Endothelial cell of umbilical vein (primary cell): ENCODE results near the gene SMC1A. TPM values are rescaled to one million over a fixed set of nuclear protein-coding genes. Genes with fewer than 3 reads are reported as not detected.

Source experiments
- BruUV-seq: library from RNA; stranded (reverse); fragments of 400-500 nt; replicated peaks from 2 replicates; lab custom pipeline; 2021; lab: Mats Ljungman, UMichigan
- CTCF ChIA-PET: fragments of 300-600, 350-600 bp; sonication (Branson Sonifier 250); formaldehyde crosslinking; loops from one replicate; lab custom pipeline; 2021; ENCODE audit warnings: antibody characterized with exemption, inconsistent platforms; lab: Charles Lee
- POLR2A ChIA-PET: fragments of 300-600, 350-600 bp; sonication (Branson Sonifier 250); formaldehyde crosslinking; loops from one replicate; lab custom pipeline; 2021; ENCODE audit warnings: antibody characterized with exemption, inconsistent platforms; lab: Charles Lee
- DNase-seq: peaks from one replicate; pipeline ENCODE4 v3.0.0-alpha.2; 2011; ENCODE audit warnings: low read depth, low spot score
- FAIRE-seq: peaks from 2 replicates; lab custom pipeline; 2011; peaks lifted over from hg19 to GRCh38; lab: Jason Lieb, UNC
- H2AFZ ChIP-seq: 2 replicates; pipeline ENCODE4 v1.6.0; 2012; ENCODE audit warnings: low read depth, low read length, control low read depth, inconsistent platforms
- H3K27ac ChIP-seq: 2 replicates; pipeline ENCODE4 v1.5.1; 2011; ENCODE audit warnings: low read depth, mild to moderate bottlenecking, control low read depth, low read length, moderate library complexity; ENCODE audit not compliant: insufficient read depth
- H3K27me3 ChIP-seq, 2 experiments: 2 replicates each; pipeline versions ENCODE4 v1.6.0 to v1.6.1; 2011; ENCODE audit warnings: low read length in 2 of 2, mixed read lengths in 1 of 2; ENCODE audit not compliant: control insufficient read depth in 2 of 2, insufficient read depth in 2 of 2
- H3K36me3 ChIP-seq, 2 experiments: 2 replicates in 1 of 2; 3 replicates in 1 of 2; pipeline ENCODE4 v1.5.1; 2011; ENCODE audit warnings: low read length in 2 of 2, mild to moderate bottlenecking in 1 of 2, moderate library complexity in 1 of 2; ENCODE audit not compliant: control insufficient read depth in 2 of 2, insufficient read depth in 2 of 2; ENCODE audit errors: extremely low read depth in 1 of 2
- H3K4me1 ChIP-seq: 3 replicates; pipeline ENCODE4 v1.5.1; 2011; ENCODE audit warnings: mild to moderate bottlenecking, low read length; ENCODE audit not compliant: control insufficient read depth, insufficient read depth; ENCODE audit errors: extremely low read depth
- H3K4me2 ChIP-seq: 2 replicates; pipeline ENCODE4 v1.6.1; 2011; ENCODE audit warnings: low read length, control low read depth, mixed read lengths; ENCODE audit not compliant: insufficient read depth
- H3K4me3 ChIP-seq, 3 experiments: fragments of 200-600 bp in 1 of 3; sonication (generic), shearing (Covaris generic) in 1 of 3; replicated peaks in 1 of 3; 2 replicates each; pipeline ENCODE4 v1.5.1; 2011 to 2016; ENCODE audit warnings: control low read depth in 3 of 3, low read length in 3 of 3, mild to moderate bottlenecking in 2 of 3, inconsistent platforms in 1 of 3, low read depth in 1 of 3, moderate library complexity in 1 of 3; ENCODE audit not compliant: insufficient read depth in 1 of 3
- H3K79me2 ChIP-seq: 2 replicates; pipeline ENCODE4 v1.6.0; 2012; ENCODE audit warnings: low read length, inconsistent platforms; ENCODE audit not compliant: control insufficient read depth, insufficient read depth
- H3K9ac ChIP-seq: replicated peaks from 2 replicates; pipeline ENCODE3; 2011; ENCODE audit warnings: low read length, control low read depth; ENCODE audit not compliant: insufficient read depth; ENCODE audit errors: extremely low read depth
- H3K9me1 ChIP-seq: replicated peaks from 3 replicates; pipeline ENCODE4 v1.6.0; 2011; ENCODE audit warnings: mild to moderate bottlenecking, low read length; ENCODE audit not compliant: control insufficient read depth, insufficient read depth; ENCODE audit errors: extremely low read depth
- H3K9me3 ChIP-seq: replicated peaks from 2 replicates; pipeline ENCODE4 v1.5.1; 2012; ENCODE audit warnings: low read length, inconsistent platforms; ENCODE audit not compliant: control insufficient read depth, insufficient read depth
- H4K20me1 ChIP-seq: replicated peaks from 2 replicates; pipeline ENCODE3; 2011; ENCODE audit warnings: mild to moderate bottlenecking, low read length; ENCODE audit not compliant: control insufficient read depth, insufficient read depth; ENCODE audit errors: extremely low read depth
- CTCF ChIP-seq, 2 donors: IDR thresholded peaks; 1 replicate in 1 of 2; 2 replicates in 1 of 2; pipeline ENCODE4 v1.5.1; 2011; ENCODE audit warnings: low read length in 2 of 2, mild to moderate bottlenecking in 2 of 2, moderate library complexity in 2 of 2, control low read depth in 1 of 2, inconsistent platforms in 1 of 2, low read depth in 1 of 2; ENCODE audit not compliant: insufficient read depth in 1 of 2; ENCODE audit errors: extremely low read depth in 1 of 2
- EZH2 ChIP-seq: IDR thresholded peaks from 2 replicates; pipeline ENCODE4 v1.6.1; 2012; ENCODE audit warnings: borderline replicate concordance, low read depth, mild to moderate bottlenecking, moderate library complexity, low read length, inconsistent platforms; ENCODE audit not compliant: severe bottlenecking
- FOS ChIP-seq: IDR thresholded peaks from 2 replicates; pipeline ENCODE4 v1.6.1; 2011; ENCODE audit warnings: mild to moderate bottlenecking, low read length, moderate library complexity, borderline replicate concordance; ENCODE audit not compliant: insufficient read depth
- GATA2 ChIP-seq: IDR thresholded peaks from 2 replicates; pipeline ENCODE4 v1.7.0; 2011; ENCODE audit warnings: low read depth, mild to moderate bottlenecking, moderate library complexity, mixed read lengths, low read length; ENCODE audit not compliant: insufficient read length, insufficient read depth
- JUN ChIP-seq: IDR thresholded peaks from 2 replicates; pipeline ENCODE4 v1.6.1; 2011; ENCODE audit warnings: borderline replicate concordance, low read depth; ENCODE audit not compliant: insufficient read length, insufficient read depth
- MAX ChIP-seq: IDR thresholded peaks from 2 replicates; pipeline ENCODE4 v1.6.1; 2011; ENCODE audit not compliant: insufficient read depth, insufficient read length
- MYC ChIP-seq: IDR thresholded peaks from one replicate; pipeline ENCODE4 v1.6.1; 2011; ENCODE audit warnings: mild to moderate bottlenecking, low read depth, low read length
- POLR2A ChIP-seq: IDR thresholded peaks from 2 replicates; pipeline ENCODE4 v1.6.1; 2012; ENCODE audit warnings: low read depth, mild to moderate bottlenecking, control low read depth, low read length
- POLR2AphosphoS5 ChIP-seq: IDR thresholded peaks from 2 replicates; pipeline ENCODE4 v1.6.1; 2012; ENCODE audit warnings: low read depth, mild to moderate bottlenecking, control low read depth, low read length, moderate library complexity; ENCODE audit not compliant: insufficient read depth
- dilution Hi-C: fragments of 300-500 bp; cut with MboI; formaldehyde crosslinking; loops from one replicate; pipeline ENCODE4 v1.15.0; 2019; ENCODE audit warnings: low sequenced_read_pairs; ENCODE audit not compliant: extremely low pct_ligation_motif_present
- intact Hi-C: fragments of 100-400 bp; cut with micrococcal nuclease; formaldehyde crosslinking; loops from one replicate; pipeline ENCODE4 v1.10.0; 2022
- polyA plus RNA-seq, 4 experiments: library from polyadenylated mRNA; depleted of rRNA in 3 of 4; stranded (reverse) in 3 of 4; unstranded in 1 of 4; fragments of >200 nt; gene quantifications; 2 replicates each; pipeline versions ENCODE4 v1.2.1 to v1.2.3, GENCODE V29; 2011 to 2012; ENCODE audit warnings: missing spikeins in 1 of 4
- total RNA-seq: library from RNA; stranded (reverse); gene quantifications from 2 replicates; pipeline ENCODE4 v1.2.3, GENCODE V29; 2021

The SMC1A gene
- total and polyA plus RNA-seq, 2 donors (not counting 3 experiments of a cell fraction or from before 2014, with no cell fraction given): 15.4 to 75.9 TPM

GRCh38 chrX:53362449-53362848 is 60.0 kb downstream of the SMC1A start:
- Histone ChIP-seq H4K20me1 (no peaks in the 10 kb centered on the region), H3K9ac (no peak overlapping the region), H3K79me2 (no peaks in the 10 kb centered on the region), H3K27ac (no peak overlapping the region), H3K27me3 (no peaks in the 10 kb centered on the region), H3K4me3 (no peak overlapping the region), H2AFZ (no peak overlapping the region), H3K36me3 (no peaks in the 10 kb centered on the region), H3K4me2 (no peak overlapping the region), H3K4me1 (no peaks in the 10 kb centered on the region), H3K9me3 (no peaks in the 10 kb centered on the region), H3K9me1 (no peaks in the 10 kb centered on the region)
- POLR2A ChIA-PET: no interaction called here
- intact Hi-C loops: no loop called here
- no peak for TF ChIP-seq POLR2A
- no peak for TF ChIP-seq GATA2
- TF ChIP-seq JUN: no peak
- TF ChIP-seq EZH2: no peak
- no peak for TF ChIP-seq POLR2AphosphoS5
- TF ChIP-seq MYC: no peak
- no peak for TF ChIP-seq MAX
- DNase-seq (no peak), FAIRE-seq (no peak)
- CTCF ChIA-PET: no interaction called here
- no TSS peak for BruUV-seq
- dilution Hi-C loops: no loop called here

GRCh38 chrX:53357799-53358530 is 64.5 kb downstream of the SMC1A start:
- no peak for DNase-seq
- BruUV-seq: no TSS peak
- Histone ChIP-seq H3K4me3 (no peak overlapping the region), H3K27me3 (no peaks in the 10 kb centered on the region), H3K9ac (no peak overlapping the region), H3K4me1 (no peaks in the 10 kb centered on the region), H3K4me2 (no peak overlapping the region), H4K20me1 (no peaks in the 10 kb centered on the region), H3K36me3 (no peaks in the 10 kb centered on the region), H3K27ac (no peak overlapping the region), H3K9me1 (no peaks in the 10 kb centered on the region), H3K9me3 (no peaks in the 10 kb centered on the region), H2AFZ (no peak overlapping the region), H3K79me2 (no peaks in the 10 kb centered on the region)
- TF ChIP-seq MYC (no peak), EZH2 (no peak), FOS (no peak), POLR2A (no peak), CTCF (IDR thresholded peaks at IDR 0.05; ENCODE audit: extremely low read depth in 1 of 2, insufficient read depth in 1 of 2, low read depth in 1 of 2, low read length in 2 of 2) (no peak)
- CTCF ChIA-PET: no interaction called here
- POLR2A ChIA-PET: no interaction called here
- dilution Hi-C loops: no loop called here
- FAIRE-seq: no peak
- intact Hi-C loops: no loop called here
